Suprapubic skin (tissue), 4 donors: ENCODE measurements around the gene HSPA14.

Experiments
- POLR2A ChIP-seq, 2 donors: fragments of 450-650 bp; IDR thresholded peaks; one replicate each; pipeline ENCODE4 v1.6.1; 2017; ENCODE audit warnings: antibody characterized with exemption in 2 of 2, mild to moderate bottlenecking in 2 of 2, moderate library complexity in 2 of 2
- POLR2AphosphoS5 ChIP-seq, 3 donors: sonication (generic); formaldehyde crosslinking; IDR thresholded peaks; one replicate each; pipeline ENCODE4 v1.6.1; 2017; ENCODE audit warnings: antibody characterized with exemption in 3 of 3
- TF ChIP-seq, protein P1 (sequence below), 2 donors: fragments of 200-600 bp in 1 of 2; fragments of 450-650 bp in 1 of 2; sonication (generic) in 1 of 2; IDR thresholded peaks; one replicate each; pipeline ENCODE4 v1.5.1; 2016 to 2019; ENCODE audit warnings: antibody characterized with exemption in 2 of 2, mild to moderate bottlenecking in 1 of 2, moderate library complexity in 1 of 2

DNA sequence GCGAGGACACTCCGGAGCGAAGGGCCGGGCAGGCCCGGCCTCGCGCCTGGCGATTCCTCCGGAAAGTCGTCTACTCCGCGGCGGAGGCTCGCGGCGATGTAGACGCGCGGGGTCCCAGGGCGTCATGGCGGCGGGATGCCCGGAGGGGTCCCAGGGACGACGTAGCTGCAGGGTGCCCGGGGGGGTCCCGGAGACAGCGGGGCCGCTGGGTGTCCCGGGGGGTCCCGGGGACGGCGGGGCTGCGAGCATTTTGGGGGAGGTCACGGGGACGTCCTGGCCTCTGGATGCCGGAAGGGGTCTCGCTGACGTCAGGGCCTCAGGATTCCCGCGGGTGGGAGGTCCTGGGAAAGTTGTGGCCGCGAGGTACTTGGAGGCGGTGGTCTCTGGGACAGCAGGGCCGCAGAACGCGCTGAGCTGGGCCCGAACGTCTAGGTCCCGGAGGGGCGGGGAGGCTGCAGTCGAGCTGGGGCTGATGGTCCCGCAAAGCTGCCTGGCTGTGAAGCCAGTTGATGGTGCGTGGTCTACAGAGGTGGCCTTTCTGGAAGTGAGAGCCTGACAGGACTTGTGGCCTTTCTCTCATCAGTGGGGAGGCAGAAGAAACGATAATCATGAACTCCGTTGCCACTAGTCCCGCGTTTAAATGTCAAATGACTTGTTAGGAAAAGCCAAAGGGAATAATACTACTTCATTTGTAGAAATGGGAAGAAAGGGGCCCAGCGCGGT lies 637 bp downstream of the HSPA14 start:
- TF ChIP-seq, protein P1, sequence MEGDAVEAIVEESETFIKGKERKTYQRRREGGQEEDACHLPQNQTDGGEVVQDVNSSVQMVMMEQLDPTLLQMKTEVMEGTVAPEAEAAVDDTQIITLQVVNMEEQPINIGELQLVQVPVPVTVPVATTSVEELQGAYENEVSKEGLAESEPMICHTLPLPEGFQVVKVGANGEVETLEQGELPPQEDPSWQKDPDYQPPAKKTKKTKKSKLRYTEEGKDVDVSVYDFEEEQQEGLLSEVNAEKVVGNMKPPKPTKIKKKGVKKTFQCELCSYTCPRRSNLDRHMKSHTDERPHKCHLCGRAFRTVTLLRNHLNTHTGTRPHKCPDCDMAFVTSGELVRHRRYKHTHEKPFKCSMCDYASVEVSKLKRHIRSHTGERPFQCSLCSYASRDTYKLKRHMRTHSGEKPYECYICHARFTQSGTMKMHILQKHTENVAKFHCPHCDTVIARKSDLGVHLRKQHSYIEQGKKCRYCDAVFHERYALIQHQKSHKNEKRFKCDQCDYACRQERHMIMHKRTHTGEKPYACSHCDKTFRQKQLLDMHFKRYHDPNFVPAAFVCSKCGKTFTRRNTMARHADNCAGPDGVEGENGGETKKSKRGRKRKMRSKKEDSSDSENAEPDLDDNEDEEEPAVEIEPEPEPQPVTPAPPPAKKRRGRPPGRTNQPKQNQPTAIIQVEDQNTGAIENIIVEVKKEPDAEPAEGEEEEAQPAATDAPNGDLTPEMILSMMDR (IDR thresholded peaks at IDR 0.05) = no peak
- TF ChIP-seq POLR2AphosphoS5 (IDR thresholded peaks at IDR 0.05) = no peak
- no peak for TF ChIP-seq POLR2A (IDR thresholded peaks at IDR 0.05)
